MM.1S (cell line): Measurements from ENCODE around the gene TPM2.

Source experiments
- DNase-seq: peaks from one replicate; pipeline ENCODE4 v3.0.0-alpha.2; 2015
- H2AFZ ChIP-seq: fragments of 300-600 bp; sonication (generic); 2 replicates; pipeline ENCODE4 v1.6.0; 2016; ENCODE audit warnings: antibody characterized with exemption, low read length
- H3F3A ChIP-seq: fragments of 300-600 bp; sonication (generic); 2 replicates; pipeline ENCODE4 v1.6.1; 2016; ENCODE audit warnings: mild to moderate bottlenecking, antibody characterized with exemption, low read length, moderate library complexity, mixed read lengths; ENCODE audit not compliant: insufficient read depth
- H3K27ac ChIP-seq: fragments of 300-600 bp; sonication (generic); 2 replicates; pipeline ENCODE4 v1.5.1; 2016; ENCODE audit warnings: mild to moderate bottlenecking, low read length
- H3K27me3 ChIP-seq: fragments of 300-600 bp; sonication (generic); replicated peaks from 2 replicates; pipeline ENCODE4 v1.6.0; 2016; ENCODE audit warnings: low read length; ENCODE audit not compliant: insufficient read depth
- H3K36me3 ChIP-seq: fragments of 300-600 bp; sonication (generic); replicated peaks from 2 replicates; pipeline ENCODE4 v1.6.1; 2016; ENCODE audit warnings: mild to moderate bottlenecking, low read length, mixed read lengths; ENCODE audit not compliant: insufficient read depth
- H3K4me1 ChIP-seq: fragments of 300-600 bp; sonication (generic); 2 replicates; pipeline ENCODE4 v1.6.1; 2016; ENCODE audit warnings: low read length, mixed read lengths
- H3K4me2 ChIP-seq: fragments of 300-600 bp; sonication (generic); 2 replicates; pipeline ENCODE4 v1.6.0; 2016; ENCODE audit warnings: low read depth, low read length
- H3K4me3 ChIP-seq: fragments of 300-600 bp; sonication (generic); 2 replicates; pipeline ENCODE4 v1.5.1; 2016; ENCODE audit warnings: low read length, mixed read lengths
- H3K79me2 ChIP-seq: fragments of 300-600 bp; sonication (generic); 2 replicates; pipeline ENCODE4 v1.6.1; 2016; ENCODE audit warnings: mixed run types, low read length, mixed read lengths
- H3K9ac ChIP-seq: fragments of 300-600 bp; sonication (generic); 2 replicates; pipeline ENCODE4 v1.6.1; 2016; ENCODE audit warnings: low read length, mixed read lengths
- H3K9me2 ChIP-seq: fragments of 300-600 bp; sonication (generic); replicated peaks from 2 replicates; pipeline ENCODE4 v1.6.1; 2016; ENCODE audit warnings: mild to moderate bottlenecking, low read length, mixed read lengths; ENCODE audit not compliant: insufficient read depth
- H3K9me3 ChIP-seq: fragments of 300-600 bp; sonication (generic); replicated peaks from 2 replicates; pipeline ENCODE4 v1.6.1; 2016; ENCODE audit warnings: mild to moderate bottlenecking, low read length, mixed read lengths; ENCODE audit not compliant: insufficient read depth
- H4K20me1 ChIP-seq: fragments of 300-600 bp; sonication (generic); 2 replicates; pipeline ENCODE4 v1.6.1; 2016; ENCODE audit warnings: mild to moderate bottlenecking, low read length, moderate library complexity, mixed read lengths; ENCODE audit not compliant: insufficient read depth
- EZH2 ChIP-seq: fragments of 300-600 bp; sonication (generic); optimal IDR thresholded peaks from 2 replicates; pipeline ENCODE3; 2017; ENCODE audit warnings: low read depth, mild to moderate bottlenecking, antibody characterized with exemption, low read length, mixed read lengths
- EZH2phosphoT487 ChIP-seq: fragments of 300-600 bp; sonication (generic); IDR thresholded peaks from 2 replicates; pipeline ENCODE4 v1.6.1; 2018; ENCODE audit warnings: antibody characterized with exemption, low read length
- TF ChIP-seq, protein P1 (sequence below): fragments of 300-600 bp; sonication (generic); IDR thresholded peaks from 2 replicates; pipeline ENCODE4 v1.5.1; 2016; ENCODE audit warnings: antibody characterized with exemption, low read length, mixed read lengths

The TPM2 gene

DNA sequence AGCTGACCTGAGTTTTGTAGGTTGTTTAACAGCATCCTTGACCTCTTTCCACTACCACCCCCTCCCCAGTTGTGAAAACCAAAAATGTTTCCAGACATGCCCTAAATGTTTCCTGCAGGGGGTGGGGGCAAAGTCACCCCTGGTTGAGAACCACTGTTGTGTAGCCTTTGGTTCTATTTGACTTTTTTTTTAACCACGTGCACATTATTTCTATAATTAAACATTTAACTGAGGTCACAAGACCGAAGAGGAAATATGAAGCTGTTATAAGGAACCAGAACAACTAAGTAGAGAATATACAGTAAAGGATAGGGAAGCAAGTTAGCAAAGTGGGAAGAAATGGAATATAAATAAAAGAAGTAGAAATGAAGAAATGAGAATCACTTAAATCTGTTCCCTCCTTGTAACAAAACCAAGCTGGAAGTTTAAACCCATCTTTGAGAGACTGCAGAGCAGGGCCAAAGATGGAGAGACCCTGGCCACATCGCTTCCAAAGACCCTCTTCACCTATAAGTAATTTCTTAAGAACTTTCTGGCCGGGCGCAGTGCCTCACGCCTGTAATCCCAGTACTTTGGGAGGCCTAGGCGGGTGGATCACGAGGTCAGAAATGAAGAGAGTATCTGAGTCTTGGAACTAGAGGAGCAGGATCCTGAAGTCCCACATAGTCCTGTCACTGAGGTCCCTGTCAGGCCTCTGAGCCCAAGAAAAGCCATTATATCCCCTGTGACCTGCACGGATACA lies 53.4 kb downstream of the TPM2 start:
- H3K27ac ChIP-seq = no peak overlapping the region
- no peaks in the 10 kb centered on the region for H3K9me2 ChIP-seq
- H3K4me3 ChIP-seq = no peak overlapping the region
- H4K20me1 ChIP-seq = no peaks in the 10 kb centered on the region
- H3K4me2 ChIP-seq = no peak overlapping the region
- H3F3A ChIP-seq = no peaks in the 10 kb centered on the region
- no peaks in the 10 kb centered on the region for H3K36me3 ChIP-seq
- no peak overlapping the region for H3K9ac ChIP-seq
- DNase-seq = no peak
- H2AFZ ChIP-seq = no peak overlapping the region
- no peaks in the 10 kb centered on the region for H3K9me3 ChIP-seq
- no peaks in the 10 kb centered on the region for H3K79me2 ChIP-seq
- H3K4me1 ChIP-seq = peaks cover 10% of the 10 kb centered on the region
- TF ChIP-seq, protein P1, sequence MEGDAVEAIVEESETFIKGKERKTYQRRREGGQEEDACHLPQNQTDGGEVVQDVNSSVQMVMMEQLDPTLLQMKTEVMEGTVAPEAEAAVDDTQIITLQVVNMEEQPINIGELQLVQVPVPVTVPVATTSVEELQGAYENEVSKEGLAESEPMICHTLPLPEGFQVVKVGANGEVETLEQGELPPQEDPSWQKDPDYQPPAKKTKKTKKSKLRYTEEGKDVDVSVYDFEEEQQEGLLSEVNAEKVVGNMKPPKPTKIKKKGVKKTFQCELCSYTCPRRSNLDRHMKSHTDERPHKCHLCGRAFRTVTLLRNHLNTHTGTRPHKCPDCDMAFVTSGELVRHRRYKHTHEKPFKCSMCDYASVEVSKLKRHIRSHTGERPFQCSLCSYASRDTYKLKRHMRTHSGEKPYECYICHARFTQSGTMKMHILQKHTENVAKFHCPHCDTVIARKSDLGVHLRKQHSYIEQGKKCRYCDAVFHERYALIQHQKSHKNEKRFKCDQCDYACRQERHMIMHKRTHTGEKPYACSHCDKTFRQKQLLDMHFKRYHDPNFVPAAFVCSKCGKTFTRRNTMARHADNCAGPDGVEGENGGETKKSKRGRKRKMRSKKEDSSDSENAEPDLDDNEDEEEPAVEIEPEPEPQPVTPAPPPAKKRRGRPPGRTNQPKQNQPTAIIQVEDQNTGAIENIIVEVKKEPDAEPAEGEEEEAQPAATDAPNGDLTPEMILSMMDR = no peak
- TF ChIP-seq EZH2 (no peak), EZH2phosphoT487 (no peak)
- H3K27me3 ChIP-seq = no peaks in the 10 kb centered on the region

- Histone ChIP-seq H3K27ac (no peak overlapping the region), H3K9me2 (no peaks in the 10 kb centered on the region), H3K4me3 (no peak overlapping the region), H3K9me3 (no peaks in the 10 kb centered on the region), H3K9ac (no peak overlapping the region), H3K79me2 (no peaks in the 10 kb centered on the region), H3K4me1 (peaks cover 10% of the 10 kb centered on the region), H3K27me3 (no peaks in the 10 kb centered on the region), H3K36me3 (no peaks in the 10 kb centered on the region), H3F3A (no peaks in the 10 kb centered on the region), H4K20me1 (no peaks in the 10 kb centered on the region), H2AFZ (no peak overlapping the region), H3K4me2 (no peak overlapping the region)
- DNase-seq = no peak
- TF ChIP-seq EZH2phosphoT487 = no peak
- no peak for TF ChIP-seq EZH2
- TF ChIP-seq, protein P1 = no peak
Measured at GRCh38 chr9:35635730-35636129, 54.0 kb downstream of the TPM2 start.
